CD4-positive, alpha-beta T cell treated with Interferon alpha-2 for 1 hour (primary cell): ENCODE results near the gene ETV6.

Experiments used
- DNase-seq, 2 donors: peaks; one replicate each; pipeline ENCODE4 v3.0.0-alpha.2; 2020 to 2022

Gene ETV6

GRCh38 chr12:11697131-11697530, 47.7 kb downstream of the ETV6 start:
- no peak for DNase-seq

- DNase-seq, result no peak
Measured at GRCh38 chr12:11697670-11698387, 48.4 kb downstream of the ETV6 start.

- no peak for DNase-seq
Measured at GRCh38 chr12:11698729-11699128, 49.3 kb downstream of the ETV6 start.

- no peak for DNase-seq
Measured at GRCh38 chr12:11701433-11701832, 52.0 kb downstream of the ETV6 start.

- no peak for DNase-seq
Measured at GRCh38 chr12:11702959-11703358, 53.5 kb downstream of the ETV6 start.

GRCh38 chr12:11703378-11703777, 53.9 kb downstream of the ETV6 start:
- no peak for DNase-seq

- DNase-seq, result no peak
Measured at GRCh38 chr12:11704089-11704488, 54.6 kb downstream of the ETV6 start.

- DNase-seq, result no peak
Measured at GRCh38 chr12:11705010-11705409, 55.5 kb downstream of the ETV6 start.

GRCh38 chr12:11706509-11707379, 57.3 kb downstream of the ETV6 start:
- no peak for DNase-seq

GRCh38 chr12:11707535-11707934, 58.1 kb downstream of the ETV6 start:
- no peak for DNase-seq

GRCh38 chr12:11709513-11709912, 60.0 kb downstream of the ETV6 start:
- DNase-seq, result no peak

GRCh38 chr12:11710431-11710830, 61.0 kb downstream of the ETV6 start:
- DNase-seq, result no peak

GRCh38 chr12:11710906-11711305, 61.4 kb downstream of the ETV6 start:
- DNase-seq, result no peak

- no peak for DNase-seq
Measured at GRCh38 chr12:11711651-11712327, 62.3 kb downstream of the ETV6 start.

- no peak for DNase-seq
Measured at GRCh38 chr12:11712491-11712890, 63.0 kb downstream of the ETV6 start.

- no peak for DNase-seq
Measured at GRCh38 chr12:11713202-11713601, 63.7 kb downstream of the ETV6 start.

- DNase-seq, result no peak
Measured at GRCh38 chr12:11714626-11715025, 65.2 kb downstream of the ETV6 start.

- no peak for DNase-seq
Measured at GRCh38 chr12:11715621-11716020, 66.1 kb downstream of the ETV6 start.

GRCh38 chr12:11716794-11717518, 67.5 kb downstream of the ETV6 start:
- no peak for DNase-seq

- DNase-seq, result no peak
Measured at GRCh38 chr12:11717519-11717961, 68.1 kb downstream of the ETV6 start.

- no peak for DNase-seq
Measured at GRCh38 chr12:11718105-11718504, 68.6 kb downstream of the ETV6 start.

GRCh38 chr12:11718768-11719253, 69.3 kb downstream of the ETV6 start:
- DNase-seq, result no peak

GRCh38 chr12:11719678-11720099, 70.2 kb downstream of the ETV6 start:
- DNase-seq, result peak; percentile 19 to 64
